ENCODE data around the gene TASP1.

DNA sequence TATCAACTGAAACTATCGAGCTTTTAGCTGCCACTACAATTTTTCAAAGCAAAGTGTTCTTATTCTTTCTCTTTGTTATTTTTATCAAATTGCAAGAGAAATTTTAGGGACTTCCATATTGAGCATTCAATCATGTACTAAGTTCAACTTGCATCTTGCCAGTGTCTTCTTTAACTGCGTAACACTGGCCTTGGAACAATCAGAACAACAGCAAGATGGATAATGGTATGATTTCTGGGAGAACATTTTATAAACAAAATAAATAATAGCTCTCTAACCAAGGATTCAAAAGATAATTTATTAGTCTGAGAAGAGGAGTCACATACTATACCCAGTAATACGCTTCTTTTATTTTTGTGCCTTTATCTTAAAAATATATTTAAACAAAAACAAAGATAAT is 249.6 kb downstream of the TASP1 start:
- TF ChIP-seq CTCF (IDR thresholded peaks at IDR 0.05; ENCODE audit: insufficient read depth, low read depth, low read length) (no peak), EZH2 (IDR thresholded peaks at IDR 0.05; ENCODE audit: insufficient read depth, low read length) (no peak)
